Measurements from ENCODE around the gene LIPT2. TPM values are rescaled to one million over a fixed set of nuclear protein-coding genes. Genes with fewer than 3 reads are reported as not detected.

The LIPT2 gene
- total and polyA plus RNA-seq, 2 of the 4 experiments (the other 2 are of a cell fraction): 1.7 to 2.9 TPM

DNA sequence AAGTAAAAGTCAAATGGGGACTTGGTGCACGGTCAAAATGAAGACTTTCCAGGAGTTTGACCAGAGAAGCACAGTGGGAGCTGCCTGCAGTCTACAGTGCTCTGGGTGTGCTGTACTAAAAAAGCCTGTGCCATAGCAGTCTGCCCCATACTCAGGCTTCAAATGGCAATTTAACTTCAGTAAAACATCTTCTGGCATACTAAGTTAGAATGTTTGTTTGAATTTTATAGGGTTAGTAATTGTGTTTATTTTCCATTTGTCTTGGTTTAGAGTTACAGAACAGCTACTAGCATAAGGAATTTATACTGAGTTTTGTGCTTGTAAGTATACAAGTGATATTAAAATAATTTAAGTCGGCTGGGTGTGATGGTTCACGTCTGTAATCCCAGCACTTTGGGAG lies 29.3 kb upstream of the LIPT2 start:
- peak overlapping the region; percentile 67; the same call in 1 of the 2 replicates for H3K4me2 ChIP-seq (ENCODE audit: low read depth, low read length)
- H3K23ac ChIP-seq (ENCODE audit: low read depth, low read length): no peak overlapping the region
- no peak for DNase-seq
- H3K9me3 ChIP-seq (ENCODE audit: control insufficient read depth, insufficient read depth, low read length): no peaks in the 10 kb centered on the region
- intact Hi-C loops (cut with micrococcal nuclease) (no loop called here), in situ Hi-C loops (cut with MboI; ENCODE audit: low sequenced_read_pairs) (no loop called here), dilution Hi-C loops (cut with HindIII; ENCODE audit: low sequenced_read_pairs, unreplicated experiment) (no loop called here)
- peak; percentile 88 for ATAC-seq (ENCODE audit: low read depth)
- ChIA-PET POLR2A (ENCODE audit: unreplicated experiment) (no interaction called here), CTCF (interaction anchor here (0.6 kb wide), 1 partner anchor 61 kb away, joined by 4 read pairs; no protein-coding TSS in a partner anchor)
- no peak overlapping the region for H2AK9ac ChIP-seq (replicated peaks; ENCODE audit: low read depth, low read length, poor library complexity)
- H4K8ac ChIP-seq (ENCODE audit: low read depth in 2 of 2, low read length in 2 of 2): no peak overlapping the region
- no peak overlapping the region for H2BK15ac ChIP-seq (ENCODE audit: low read depth, low read length)
- peaks cover 4% of the 10 kb centered on the region for H3K4me1 ChIP-seq (ENCODE audit: control insufficient read depth, insufficient read depth, low read length)
- H3K36me3 ChIP-seq (ENCODE audit: control insufficient read depth, insufficient read depth, low read length): no peaks in the 10 kb centered on the region
- H3K27me3 ChIP-seq (ENCODE audit: control insufficient read depth, insufficient read depth, low read length): peaks cover 38% of the 10 kb centered on the region
- no peak overlapping the region for H4K91ac ChIP-seq (ENCODE audit: insufficient read depth, low read depth, low read length)
- H3K14ac ChIP-seq (replicated peaks; ENCODE audit: low read depth, low read length): no peak overlapping the region
- H4K5ac ChIP-seq (ENCODE audit: low read depth, low read length): no peak overlapping the region
- TF ChIP-seq FOS (IDR thresholded peaks at IDR 0.05; ENCODE audit: low read depth, low read length) (no peak), MAFK (IDR thresholded peaks at IDR 0.05; ENCODE audit: low read depth, low read length) (no peak), RAD21 (IDR thresholded peaks at IDR 0.05; ENCODE audit: low read length) (no peak), MAZ (IDR thresholded peaks at IDR 0.05; ENCODE audit: borderline replicate concordance, low read depth, low read length) (no peak), POLR2A (IDR thresholded peaks at IDR 0.05; ENCODE audit: low read depth, low read length) (no peak), CTCF (conservative IDR thresholded peaks at IDR 0.05; ENCODE audit: low read depth, low read length) (no peak), RCOR1 (IDR thresholded peaks at IDR 0.05; ENCODE audit: insufficient replicate concordance, low read length) (no peak), NFE2L2 (IDR thresholded peaks at IDR 0.05; ENCODE audit: low read depth, low read length) (no peak), BHLHE40 (IDR thresholded peaks at IDR 0.05; ENCODE audit: low read depth, low read length) (no peak), RFX5 (IDR thresholded peaks at IDR 0.05; ENCODE audit: low read depth, low read length) (no peak)
- TF ChIP-seq, protein P1, sequence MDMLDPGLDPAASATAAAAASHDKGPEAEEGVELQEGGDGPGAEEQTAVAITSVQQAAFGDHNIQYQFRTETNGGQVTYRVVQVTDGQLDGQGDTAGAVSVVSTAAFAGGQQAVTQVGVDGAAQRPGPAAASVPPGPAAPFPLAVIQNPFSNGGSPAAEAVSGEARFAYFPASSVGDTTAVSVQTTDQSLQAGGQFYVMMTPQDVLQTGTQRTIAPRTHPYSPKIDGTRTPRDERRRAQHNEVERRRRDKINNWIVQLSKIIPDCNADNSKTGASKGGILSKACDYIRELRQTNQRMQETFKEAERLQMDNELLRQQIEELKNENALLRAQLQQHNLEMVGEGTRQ (IDR thresholded peaks at IDR 0.05; ENCODE audit: low read depth, low read length): no peak
- TF ChIP-seq, protein P2, sequence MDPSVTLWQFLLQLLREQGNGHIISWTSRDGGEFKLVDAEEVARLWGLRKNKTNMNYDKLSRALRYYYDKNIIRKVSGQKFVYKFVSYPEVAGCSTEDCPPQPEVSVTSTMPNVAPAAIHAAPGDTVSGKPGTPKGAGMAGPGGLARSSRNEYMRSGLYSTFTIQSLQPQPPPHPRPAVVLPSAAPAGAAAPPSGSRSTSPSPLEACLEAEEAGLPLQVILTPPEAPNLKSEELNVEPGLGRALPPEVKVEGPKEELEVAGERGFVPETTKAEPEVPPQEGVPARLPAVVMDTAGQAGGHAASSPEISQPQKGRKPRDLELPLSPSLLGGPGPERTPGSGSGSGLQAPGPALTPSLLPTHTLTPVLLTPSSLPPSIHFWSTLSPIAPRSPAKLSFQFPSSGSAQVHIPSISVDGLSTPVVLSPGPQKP (IDR thresholded peaks at IDR 0.05; ENCODE audit: borderline replicate concordance, low read depth, low read length): no peak
- no peak overlapping the region for H2BK5ac ChIP-seq (ENCODE audit: low read depth, low read length, poor library complexity, severe bottlenecking)
- H2AK5ac ChIP-seq (ENCODE audit: low read depth, low read length): no peak overlapping the region
- H3K9me1 ChIP-seq (ENCODE audit: insufficient read depth, low read length): peaks cover 6% of the 10 kb centered on the region; the same call in 1 of the 2 replicates
- no peak overlapping the region for H3K4me3 ChIP-seq (ENCODE audit: insufficient read depth, low read depth, low read length)
- H3K9ac ChIP-seq (ENCODE audit: low read depth, low read length): no peak overlapping the region
- WGBS, 2 experiments (ENCODE audit: extremely low coverage in 2 of 2, insufficient read length in 1 of 2): 71% methylated on average over 1 of the region's 3 CpGs; no CpG with 5 or more reads in 1 of the 2 experiments
- H4K20me1 ChIP-seq (ENCODE audit: insufficient read depth, low read length): no peaks in the 10 kb centered on the region
- H2BK20ac ChIP-seq (ENCODE audit: low read depth, low read length): no peak overlapping the region
- no peaks in the 10 kb centered on the region for H3K79me1 ChIP-seq (ENCODE audit: low read depth in 1 of 2, low read length in 2 of 2)
- H2BK120ac ChIP-seq (ENCODE audit: low read depth, low read length): no peak overlapping the region
- H3K18ac ChIP-seq (ENCODE audit: low read depth, low read length): no peak overlapping the region
- no peak overlapping the region for H3K27ac ChIP-seq (ENCODE audit: insufficient read depth, low read length)
- BruUV-seq (replicated peaks): no TSS peak
- no peak overlapping the region for H2AFZ ChIP-seq (replicated peaks; ENCODE audit: low read length, poor library complexity)
- H3K56ac ChIP-seq (ENCODE audit: extremely low read depth, insufficient read depth, low read length): no peak overlapping the region
- H3K4ac ChIP-seq (ENCODE audit: low read depth, low read length): no peak overlapping the region

Data from IMR-90 (cell line).